GM18498 (cell line): ENCODE measurements around the gene STAT2.
A peak's percentile ranks its signal among the peaks of the same experiment; 100 is the strongest.
"Not testable (repeated sequence)": the region's sequence is repeated elsewhere in the genome, so short reads cannot be mapped to it uniquely, and the experiment has no call there.

Experiments
- ATAC-seq: cut with Tn5 transposase; IDR thresholded peaks from one replicate; pipeline ENCODE4 v1.9.1; 2021; ENCODE audit warnings: mild to moderate bottlenecking, moderate library complexity; ENCODE audit not compliant: unreplicated experiment

The STAT2 gene

GRCh38 chr12:56362130-56363059, 2.5 kb upstream of the STAT2 start, which contains the start of gene APOF:
TSS of gene APOF (minus strand) at chr12:56362857. CDS start at chr12:56362745, 112 bp downstream.
- no peak for ATAC-seq

GRCh38 chr12:56361487-56362129, 1.7 kb upstream of the STAT2 start:
- ATAC-seq: no peak

- no peak for ATAC-seq
These were observed 923 bp downstream of the STAT2 start for GRCh38 chr12:56358836-56359532.

GRCh38 chr12:56351325-56351724, 8.6 kb downstream of the STAT2 start:
- ATAC-seq: no peak

- no peak for ATAC-seq
These were observed 9.2 kb downstream of the STAT2 start for GRCh38 chr12:56350662-56351061.

- ATAC-seq: no peak
These were observed 11.1 kb downstream of the STAT2 start for GRCh38 chr12:56348776-56349175.

- not testable (repeated sequence) for ATAC-seq
These were observed 12.7 kb downstream of the STAT2 start for GRCh38 chr12:56347255-56347654.

GRCh38 chr12:56346675-56347074, 13.2 kb downstream of the STAT2 start:
- ATAC-seq: no peak

- not testable (repeated sequence) for ATAC-seq
These were observed 17.6 kb downstream of the STAT2 start for GRCh38 chr12:56342290-56342689.

- ATAC-seq: no peak
These were observed 18.3 kb downstream of the STAT2 start for GRCh38 chr12:56341616-56342015.

GRCh38 chr12:56339158-56339422, 20.8 kb downstream of the STAT2 start:
- ATAC-seq: no peak

GRCh38 chr12:56338308-56339157, 21.4 kb downstream of the STAT2 start, which contains the start of gene IL23A:
TSS of gene IL23A (plus strand) at chr12:56338884. CDS start at chr12:56339045, 161 bp downstream.
- ATAC-seq: no peak

GRCh38 chr12:56337753-56338251, 22.1 kb downstream of the STAT2 start:
- ATAC-seq: no peak

- no peak for ATAC-seq
These were observed 23.3 kb downstream of the STAT2 start for GRCh38 chr12:56336361-56337167.

GRCh38 chr12:56335527-56335926, 24.4 kb downstream of the STAT2 start:
- ATAC-seq: not testable (repeated sequence)

GRCh38 chr12:56334490-56334793, 25.5 kb downstream of the STAT2 start:
- no peak for ATAC-seq

- ATAC-seq: peak; percentile 93
These were observed 26.0 kb downstream of the STAT2 start, which contains the start of gene PAN2 for GRCh38 chr12:56333679-56334489. TSS of gene PAN2 (minus strand) at chr12:56334000. CDS start at chr12:56333094, 906 bp downstream.

GRCh38 chr12:56333197-56333678, 26.7 kb downstream of the STAT2 start:
- no peak for ATAC-seq
